HPDE6-E6E7 (cell line): ENCODE data around the gene NR6A1.

Experiments
- DNase-seq: peaks from one replicate; pipeline ENCODE4 v3.0.0; 2011; ENCODE audit warnings: missing footprints; ENCODE audit errors: extremely low spot score

Gene NR6A1

GRCh38 chr9:124795881-124796431 is 24.8 kb upstream of the NR6A1 start:
- DNase-seq: no peak

GRCh38 chr9:124794902-124795491 is 23.9 kb upstream of the NR6A1 start:
- DNase-seq: no peak

DNA sequence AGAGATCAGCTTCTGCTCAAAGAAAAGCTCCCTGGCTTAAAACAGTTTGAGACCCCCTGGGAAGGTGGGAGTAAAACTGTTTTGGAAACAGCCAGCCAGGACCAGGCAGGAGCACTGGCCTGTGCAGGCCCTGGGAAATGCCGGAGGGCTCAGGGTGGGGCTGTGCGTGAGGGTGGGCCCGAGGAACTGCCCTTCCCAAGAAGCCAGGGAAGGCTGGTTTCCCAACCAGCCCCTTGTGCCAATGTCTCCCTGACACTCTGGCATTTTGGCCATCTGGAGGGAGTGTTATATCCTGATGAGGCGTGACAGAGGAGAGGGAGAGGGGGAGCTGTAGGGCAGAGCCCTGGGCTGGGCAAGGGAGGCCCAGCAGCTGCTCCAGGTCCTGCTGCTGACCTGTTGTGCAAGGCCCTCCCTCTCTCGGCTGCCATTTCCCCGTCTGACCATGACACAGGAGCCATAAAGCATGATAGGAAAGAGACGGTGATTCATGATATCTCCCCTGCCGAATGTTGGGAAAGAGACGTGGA is 22.0 kb upstream of the NR6A1 start:
- DNase-seq: no peak

- DNase-seq: no peak
These were observed 21.3 kb upstream of the NR6A1 start for GRCh38 chr9:124792257-124793014.

DNA sequence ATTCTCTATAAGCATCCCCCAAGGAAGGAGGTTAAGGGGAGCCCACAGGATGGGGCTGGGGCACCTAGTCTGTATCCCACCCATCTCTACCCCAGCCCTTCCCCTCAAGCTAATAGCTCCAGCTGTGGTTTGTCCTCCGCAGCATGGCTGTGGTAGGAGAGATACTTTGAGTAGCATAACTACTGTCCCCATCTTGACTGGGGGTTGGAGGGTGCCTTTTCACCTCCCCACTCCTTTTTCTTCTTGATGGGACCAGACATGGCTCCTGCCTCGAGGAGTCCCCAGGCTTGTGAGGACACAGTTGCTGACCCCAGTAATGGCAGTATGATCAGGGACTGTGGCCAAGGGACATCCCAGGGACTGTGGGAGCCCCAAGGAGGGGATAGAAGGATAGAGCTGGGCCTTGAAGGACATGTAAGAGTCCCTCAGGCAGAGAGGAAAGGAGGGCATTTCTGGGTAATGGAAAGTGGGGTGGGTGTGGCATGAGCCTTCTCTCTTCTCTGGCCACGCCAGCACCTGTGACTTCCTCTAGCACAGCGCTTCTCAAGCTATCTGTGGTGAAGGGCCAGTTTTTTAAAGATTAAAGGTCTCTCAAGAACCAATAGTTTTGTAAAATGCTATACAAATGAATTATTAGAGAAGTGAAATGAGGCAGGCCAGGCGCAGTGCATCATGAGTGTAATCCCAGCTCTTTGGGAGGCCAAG is 19.8 kb upstream of the NR6A1 start:
- no peak for DNase-seq

DNA sequence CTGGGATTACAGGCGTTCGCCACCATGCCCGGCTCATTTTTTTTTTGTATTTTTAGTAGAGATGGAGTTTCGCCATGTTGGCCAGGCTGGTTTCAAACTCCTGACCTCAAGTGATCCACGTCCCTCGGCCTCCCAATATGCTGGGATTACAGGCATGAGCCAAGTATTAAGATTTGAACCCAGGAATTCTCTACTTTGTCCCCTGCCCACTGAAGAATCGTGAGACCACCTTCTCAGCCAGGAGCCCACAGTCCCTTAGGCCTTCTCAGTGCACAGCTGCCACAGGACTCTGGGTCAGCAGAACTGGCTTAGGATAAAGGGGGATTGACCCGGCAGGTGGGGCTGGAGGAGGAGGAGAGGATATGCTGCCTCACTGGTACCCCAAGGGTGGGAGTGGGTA is 19.2 kb upstream of the NR6A1 start:
- no peak for DNase-seq

DNA sequence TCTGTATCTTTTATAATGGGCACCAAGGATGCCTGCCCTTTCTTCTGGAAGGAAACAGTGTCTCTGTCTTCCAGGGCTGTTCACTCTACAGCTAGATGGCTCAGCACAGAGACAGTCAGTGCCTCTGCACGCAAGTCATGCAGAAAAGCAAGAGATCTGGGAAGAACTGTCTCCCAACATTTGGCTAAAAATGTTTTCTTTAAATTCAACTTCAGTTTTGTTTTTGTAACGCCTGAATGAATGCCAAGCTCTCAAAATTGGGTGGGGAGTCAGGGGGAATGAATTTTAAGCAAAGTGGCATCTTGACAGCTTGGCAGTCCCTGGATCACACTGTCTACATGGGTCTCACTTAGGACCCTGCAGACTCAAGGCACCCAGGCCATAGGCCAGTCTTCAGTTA is 18.4 kb upstream of the NR6A1 start:
- no peak for DNase-seq

DNA sequence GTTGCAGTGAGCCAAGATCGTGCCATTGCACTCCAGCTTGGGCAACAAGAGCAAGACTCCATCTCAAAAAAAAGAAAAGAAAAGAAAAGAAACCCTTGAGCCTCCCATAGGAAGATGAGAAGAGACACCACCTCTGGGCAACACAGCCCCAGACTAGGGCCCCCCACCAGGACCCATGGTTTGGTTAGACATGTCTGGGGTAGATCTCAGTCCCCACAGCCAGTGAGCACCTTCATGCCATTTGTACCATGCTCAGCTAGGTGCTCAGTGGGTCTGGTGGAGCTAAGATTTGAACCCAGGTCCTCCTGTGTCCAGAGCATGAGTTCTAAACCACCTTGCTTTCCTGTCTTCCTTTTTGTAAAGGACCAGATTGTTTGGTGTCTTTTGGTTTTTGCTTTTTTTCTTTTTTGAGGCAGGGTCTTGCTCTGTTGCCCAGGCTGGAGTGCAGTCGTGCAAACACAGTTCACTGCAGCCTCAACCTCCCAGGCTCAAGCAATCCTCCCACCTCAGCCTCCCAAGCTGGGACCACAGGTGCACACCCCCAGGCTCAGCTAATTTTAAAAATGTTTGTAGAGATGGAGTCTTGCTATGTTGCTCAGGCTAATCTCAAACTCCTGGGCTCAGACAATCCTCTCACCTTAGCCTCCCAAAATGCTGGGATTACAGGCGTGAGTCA is 17.6 kb upstream of the NR6A1 start:
- no peak for DNase-seq

DNA sequence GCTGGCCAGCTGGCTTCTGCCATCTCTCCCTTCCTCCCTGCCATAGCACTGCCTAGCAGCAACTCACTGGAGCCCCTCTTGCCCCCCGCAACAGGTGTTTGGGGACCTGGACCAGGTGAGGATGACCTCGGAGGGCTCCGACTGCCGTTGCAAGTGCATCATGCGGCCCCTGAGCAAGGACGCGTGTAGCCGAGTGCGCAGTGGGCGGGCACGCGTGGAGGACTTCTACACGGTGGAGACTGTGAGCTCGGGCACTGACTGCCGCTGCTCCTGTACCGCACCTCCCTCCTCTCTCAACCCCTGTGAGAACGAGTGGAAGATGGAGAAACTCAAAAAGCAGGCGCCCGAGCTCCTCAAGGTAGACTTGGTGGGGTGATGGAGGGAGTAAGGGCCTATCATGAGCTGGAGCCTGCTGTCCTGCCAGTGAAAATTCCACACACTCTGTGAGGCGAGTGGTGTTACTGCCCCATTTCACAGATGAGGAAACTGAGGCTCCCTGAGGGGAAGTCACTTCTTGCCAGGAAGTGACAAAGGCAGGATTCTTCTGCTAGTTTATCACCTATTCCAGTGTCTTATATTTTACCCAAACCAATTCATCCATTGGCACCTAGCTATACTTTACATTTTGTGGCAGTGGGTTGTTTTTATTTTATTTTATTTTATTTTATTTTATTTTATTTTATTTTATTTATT is 15.9 kb upstream of the NR6A1 start:
- DNase-seq: no peak

DNA sequence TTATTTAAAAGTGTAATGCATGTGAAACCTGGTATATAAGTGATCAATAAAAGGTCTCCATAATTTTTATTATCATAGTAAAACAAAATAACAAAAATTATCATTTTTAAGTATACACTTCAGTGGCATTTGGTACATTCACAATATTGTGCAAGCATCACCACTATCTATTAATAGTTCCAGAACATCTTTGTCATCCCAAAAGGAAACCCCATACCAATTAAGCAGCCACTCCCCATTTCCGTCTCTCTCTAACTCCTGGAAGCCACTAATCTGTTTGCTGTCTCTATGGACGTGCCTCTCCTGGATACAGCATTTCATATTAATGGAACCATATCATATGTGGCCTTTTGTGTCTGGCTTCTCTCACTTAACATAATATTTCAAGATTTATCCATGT is 13.4 kb upstream of the NR6A1 start:
- DNase-seq: no peak

DNA sequence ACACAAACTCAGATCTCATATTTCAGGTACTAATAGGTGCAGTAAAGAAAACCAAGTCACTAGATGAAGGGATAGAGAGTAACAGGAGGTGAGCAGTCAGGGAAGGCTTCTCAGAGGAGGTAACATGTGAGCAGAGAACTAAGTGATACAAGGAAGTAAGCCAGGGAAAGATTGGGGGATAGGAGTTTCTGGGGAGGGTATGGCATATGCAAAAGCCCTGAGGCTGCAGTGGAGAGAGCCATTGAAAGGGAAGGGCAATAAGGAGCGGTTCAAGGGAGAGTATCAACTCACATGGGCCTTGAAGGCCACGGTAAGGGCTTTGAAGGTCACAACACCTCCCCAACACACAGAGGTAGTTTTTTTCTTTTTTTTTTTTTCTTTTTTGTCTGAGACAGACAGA is 12.7 kb upstream of the NR6A1 start:
- no peak for DNase-seq

DNA sequence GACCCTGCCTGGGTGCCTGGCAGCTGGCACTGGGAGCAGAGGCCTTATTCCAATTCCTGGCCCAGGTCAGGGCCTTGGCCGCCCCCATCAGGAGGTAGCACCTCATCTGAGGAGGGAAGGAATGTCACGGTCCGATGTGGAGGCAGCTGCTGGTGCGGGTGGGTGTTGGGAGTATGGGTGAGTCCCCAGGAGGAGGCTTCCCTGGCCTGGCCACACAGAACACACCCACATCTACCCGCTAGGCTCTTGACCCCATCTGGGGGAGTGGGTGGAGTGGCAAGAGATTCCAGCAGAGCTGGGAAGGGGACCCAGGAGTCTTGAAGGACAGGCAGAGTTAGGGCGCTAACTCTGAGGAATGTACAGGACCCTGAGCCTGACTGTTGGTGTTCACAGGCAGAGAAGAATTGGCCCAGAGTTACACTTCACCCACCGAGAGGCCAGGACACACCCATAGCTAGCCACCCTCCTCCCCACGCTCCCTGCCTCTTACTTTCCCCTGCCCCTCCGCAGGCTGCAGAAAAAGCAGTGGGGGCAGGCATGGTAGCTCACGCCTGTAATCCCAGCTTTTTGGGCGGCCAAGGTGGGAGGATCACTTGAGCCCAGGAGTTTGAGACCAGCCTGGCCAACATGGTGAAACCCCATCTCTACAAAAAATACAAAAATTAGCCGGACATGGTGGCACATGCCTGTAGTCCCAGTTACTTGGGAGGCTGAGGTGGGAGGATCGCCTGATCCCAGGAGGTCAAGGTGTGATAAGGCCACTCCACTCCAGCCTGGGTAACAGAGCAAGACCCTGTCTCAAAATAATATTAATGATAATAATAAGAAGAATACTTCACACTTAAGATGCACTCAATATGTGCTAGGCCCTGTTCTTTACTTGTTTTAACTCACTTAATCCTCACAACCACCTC is 11.8 kb upstream of the NR6A1 start:
- no peak for DNase-seq

GRCh38 chr9:124781967-124782660 is 11.0 kb upstream of the NR6A1 start:
- DNase-seq: no peak

GRCh38 chr9:124780757-124781151 is 9.6 kb upstream of the NR6A1 start:
- DNase-seq: no peak

DNA sequence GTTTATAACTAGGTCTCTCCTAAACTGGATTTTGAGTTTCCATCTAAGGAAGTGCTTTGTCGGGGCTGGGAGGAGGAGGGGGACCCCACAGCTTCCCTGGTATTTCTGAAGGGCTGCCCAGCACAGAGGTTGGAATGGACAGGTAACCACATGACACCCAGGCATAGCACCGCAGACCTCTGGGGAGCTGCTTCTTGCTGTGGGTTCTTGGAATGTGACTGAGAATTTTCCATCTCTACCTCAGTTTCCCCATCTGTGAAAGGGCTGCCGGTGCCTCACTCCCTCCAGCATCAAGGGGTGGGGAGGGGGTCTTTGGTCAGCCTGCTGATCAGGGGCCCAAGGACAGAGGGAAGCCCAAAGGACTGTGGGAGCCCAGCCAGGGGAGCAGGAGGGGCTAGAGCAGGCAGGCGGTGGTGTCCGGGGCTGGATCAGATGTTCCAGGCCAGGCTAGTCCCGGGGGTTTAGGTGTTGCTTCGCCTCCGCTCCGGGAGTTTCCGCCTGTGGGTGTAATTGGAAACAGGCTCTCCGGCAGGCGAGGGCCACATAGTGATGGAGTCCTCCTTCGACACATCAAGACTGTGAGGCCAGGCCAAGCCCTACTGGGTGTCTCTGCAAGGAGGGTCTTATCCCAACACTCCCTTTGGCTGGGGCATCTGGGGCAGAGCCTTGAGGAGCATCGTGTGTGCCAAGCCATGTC is 9.1 kb upstream of the NR6A1 start:
- DNase-seq: no peak

DNA sequence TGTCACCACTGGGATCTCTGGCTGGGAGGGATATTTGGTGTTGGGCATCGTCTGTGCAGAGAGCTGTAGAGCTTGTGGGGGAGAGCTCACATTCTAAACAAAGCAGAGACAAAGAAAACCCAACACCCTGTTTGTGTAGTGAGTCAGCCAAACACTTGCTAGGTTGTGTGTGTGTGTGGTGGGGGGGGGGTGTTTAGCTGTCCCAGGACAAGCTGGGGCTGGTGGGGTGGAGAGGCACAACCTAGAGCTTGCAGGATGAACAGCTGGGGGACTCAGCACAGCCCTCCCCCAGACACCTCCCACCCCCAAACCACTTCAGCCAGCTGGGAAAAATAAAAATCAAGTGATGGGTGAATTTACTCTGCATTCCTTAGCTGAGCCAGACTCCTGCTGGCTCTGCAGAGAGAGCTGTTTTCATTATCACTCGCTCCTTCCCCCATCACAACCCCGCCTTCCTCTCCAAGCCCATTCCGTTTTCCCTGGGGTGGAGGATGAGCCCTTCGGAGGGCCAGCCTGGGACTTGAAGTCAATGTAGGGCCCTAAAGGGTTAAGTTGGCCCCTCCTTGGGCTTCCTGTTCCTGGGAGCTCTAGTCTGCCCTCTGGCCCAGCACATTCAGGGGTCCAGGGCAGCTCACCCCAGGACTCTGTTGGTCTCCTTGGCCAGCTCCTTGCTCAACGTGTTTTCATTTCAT is 8.4 kb upstream of the NR6A1 start:
- peak; percentile 84 for DNase-seq

DNA sequence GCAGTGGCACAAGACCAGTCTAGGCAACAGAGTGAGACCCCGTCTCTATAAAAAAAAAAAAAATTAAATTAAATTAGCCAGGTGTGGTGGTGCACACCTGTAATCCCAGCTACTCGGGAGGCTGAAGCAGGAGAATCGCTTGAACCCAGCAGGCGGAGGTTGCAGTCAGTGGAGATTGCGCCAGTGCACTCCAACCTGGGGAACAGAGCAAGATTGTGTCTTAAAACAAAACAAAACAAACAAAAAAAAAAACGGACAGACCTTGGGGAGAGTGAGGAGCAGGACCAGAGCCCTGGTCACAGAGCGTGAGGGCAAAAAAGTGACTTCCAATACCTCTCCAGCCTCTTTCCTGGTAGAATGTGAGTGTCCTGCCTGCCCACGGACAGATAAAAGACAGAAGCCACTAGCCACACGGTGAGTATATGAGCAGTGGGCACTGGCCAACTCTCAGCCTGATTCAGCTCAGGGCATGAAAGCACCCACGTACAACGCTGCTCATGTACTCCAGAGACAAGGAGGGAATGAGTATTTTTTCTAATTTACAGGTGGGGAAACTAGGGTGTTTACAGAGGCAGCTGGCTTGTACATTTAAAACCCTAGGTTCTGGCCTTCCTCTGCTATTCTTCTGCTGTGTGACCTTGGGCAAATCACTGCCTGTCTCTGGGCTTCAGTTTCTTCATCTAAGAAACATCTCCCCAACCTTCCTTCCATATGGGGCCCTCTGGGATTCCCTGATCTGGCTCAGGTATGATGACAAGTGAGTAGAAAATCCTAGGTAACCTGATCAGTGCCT is 7.7 kb upstream of the NR6A1 start:
- DNase-seq: no peak
